Neural progenitor cell (in vitro differentiated cells): ENCODE data around the gene EHBP1. TPM values are rescaled to one million over a fixed set of nuclear protein-coding genes. Genes with fewer than 3 reads are reported as not detected.

Experiments
- DNase-seq: peaks from one replicate; pipeline ENCODE4 v3.0.0-alpha.2; 2016; ENCODE audit warnings: low spot score
- H2AFZ ChIP-seq: fragments of 200-600 bp; sonication (generic); replicated peaks from 2 replicates; pipeline ENCODE4 v1.6.1; 2016; ENCODE audit warnings: antibody characterized with exemption
- H3F3A ChIP-seq: fragments of 200-600 bp; sonication (generic); 2 replicates; pipeline ENCODE4 v1.6.1; 2016; ENCODE audit warnings: antibody characterized with exemption, low read depth
- H3K27ac ChIP-seq: fragments of 200-600 bp; sonication (generic); 2 replicates; pipeline ENCODE4 v1.5.1; 2016; ENCODE audit warnings: mild to moderate bottlenecking
- H3K27me3 ChIP-seq: fragments of 200-600 bp; sonication (generic); 2 replicates; pipeline ENCODE4 v1.6.1; 2016; ENCODE audit warnings: mild to moderate bottlenecking, moderate library complexity
- H3K36me3 ChIP-seq: fragments of 200-600 bp; sonication (generic); 2 replicates; pipeline ENCODE4 v1.5.1; 2016
- H3K4me1 ChIP-seq: fragments of 200-600 bp; sonication (generic); 2 replicates; pipeline ENCODE4 v1.6.1; 2016; ENCODE audit warnings: mixed run types
- H3K4me2 ChIP-seq: fragments of 200-600 bp; sonication (generic); 2 replicates; pipeline ENCODE4 v1.6.1; 2016
- H3K4me3 ChIP-seq: fragments of 200-600 bp; sonication (generic); 2 replicates; pipeline ENCODE4 v1.5.1; 2016
- H3K79me2 ChIP-seq: fragments of 200-600 bp; sonication (generic); 2 replicates; pipeline ENCODE4 v1.6.1; 2016; ENCODE audit warnings: low read depth
- H3K9ac ChIP-seq: fragments of 200-600 bp; sonication (generic); 2 replicates; pipeline ENCODE4 v1.6.1; 2016
- H3K9me3 ChIP-seq: fragments of 200-600 bp; sonication (generic); 2 replicates; pipeline ENCODE4 v1.5.1; 2016; ENCODE audit warnings: low read depth
- H4K20me1 ChIP-seq: fragments of 200-600 bp; sonication (generic); 2 replicates; pipeline ENCODE4 v1.6.1; 2016; ENCODE audit warnings: low read depth
- H3K27ac Mint-ChIP-seq: 3 replicates; pipeline ENCODE4 v1.8.0; 2021; ENCODE audit warnings: mixed read lengths
- H3K27me3 Mint-ChIP-seq: 2 replicates; pipeline ENCODE4 v1.8.0; 2022; ENCODE audit warnings: low read depth, mild to moderate bottlenecking, inconsistent platforms, moderate library complexity, mixed read lengths; ENCODE audit not compliant: insufficient read depth
- H3K36me3 Mint-ChIP-seq: 3 replicates; pipeline ENCODE4 v1.8.0; 2021; ENCODE audit warnings: mixed read lengths
- H3K4me1 Mint-ChIP-seq: 3 replicates; pipeline ENCODE4 v1.8.0; 2021; ENCODE audit warnings: mixed read lengths
- H3K4me3 Mint-ChIP-seq: 3 replicates; pipeline ENCODE4 v1.8.0; 2021; ENCODE audit warnings: mild to moderate bottlenecking, moderate library complexity, mixed read lengths
- H3K9me3 Mint-ChIP-seq: 3 replicates; pipeline ENCODE4 v1.8.0; 2020; ENCODE audit warnings: mixed read lengths
- CTCF ChIP-seq: fragments of 200-600 bp; sonication (generic); IDR thresholded peaks from 2 replicates; pipeline ENCODE4 v1.5.1; 2017; ENCODE audit warnings: antibody characterized with exemption, mild to moderate bottlenecking
- EZH2 ChIP-seq: fragments of 200-600 bp; sonication (generic); IDR thresholded peaks from 2 replicates; pipeline ENCODE4 v1.6.1; 2017; ENCODE audit warnings: antibody characterized with exemption, mild to moderate bottlenecking, moderate library complexity
- EZH2phosphoT487 ChIP-seq: fragments of 200-600 bp; sonication (generic); IDR thresholded peaks from 2 replicates; pipeline ENCODE4 v1.6.1; 2017; ENCODE audit warnings: antibody characterized with exemption
- total RNA-seq: library from RNA; depleted of rRNA; stranded (reverse); fragments of >200 nt; gene quantifications from 2 replicates; pipeline ENCODE4 v1.2.3, GENCODE V29; 2015; ENCODE audit warnings: low replicate concordance

The EHBP1 gene
- total RNA-seq, 1 donor from 2014 or later: 65.8 TPM

- no peaks in the 10 kb centered on the region for H3K27me3 ChIP-seq
- Mint-ChIP-seq H3K4me3 (no peak overlapping the region), H3K27ac (no peak overlapping the region), H3K9me3 (peaks cover 5% of the 10 kb centered on the region), H3K4me1 (no peaks in the 10 kb centered on the region), H3K36me3 (peaks cover 10% of the 10 kb centered on the region), H3K27me3 (no peaks in the 10 kb centered on the region)
- no peak overlapping the region for H3K9ac ChIP-seq
- H3K4me3 ChIP-seq: no peak overlapping the region
- no peak for TF ChIP-seq EZH2phosphoT487
- TF ChIP-seq CTCF: peak; percentile 25
- H3F3A ChIP-seq: no peaks in the 10 kb centered on the region
- H3K4me1 ChIP-seq: no peaks in the 10 kb centered on the region
- H3K4me2 ChIP-seq: no peak overlapping the region
- no peak overlapping the region for H3K27ac ChIP-seq
- no peak overlapping the region for H2AFZ ChIP-seq
- no peaks in the 10 kb centered on the region for H4K20me1 ChIP-seq
- H3K79me2 ChIP-seq: peaks cover 2% of the 10 kb centered on the region
- peak; percentile 13 for DNase-seq
- no peaks in the 10 kb centered on the region for H3K9me3 ChIP-seq
- no peaks in the 10 kb centered on the region for H3K36me3 ChIP-seq
These were observed 96.5 kb downstream of the EHBP1 start for GRCh38 chr2:62801814-62802523.

- H3K27me3 Mint-ChIP-seq: no peaks in the 10 kb centered on the region
- no peaks in the 10 kb centered on the region for H3K9me3 ChIP-seq
- no peaks in the 10 kb centered on the region for H3K4me1 Mint-ChIP-seq
- H3K9me3 Mint-ChIP-seq: peaks cover 11% of the 10 kb centered on the region
- no peaks in the 10 kb centered on the region for H3K27me3 ChIP-seq
- no peak overlapping the region for H3K4me2 ChIP-seq
- no peaks in the 10 kb centered on the region for H3K36me3 ChIP-seq
- peaks cover 2% of the 10 kb centered on the region for H3K79me2 ChIP-seq
- H3K4me3 ChIP-seq: no peak overlapping the region
- H3K36me3 Mint-ChIP-seq: peaks cover 20% of the 10 kb centered on the region
- no peaks in the 10 kb centered on the region for H3K4me1 ChIP-seq
- no peaks in the 10 kb centered on the region for H3F3A ChIP-seq
- no peak overlapping the region for H3K4me3 Mint-ChIP-seq
- TF ChIP-seq EZH2phosphoT487 (no peak), EZH2 (no peak), CTCF (no peak)
- no peak overlapping the region for H3K9ac ChIP-seq
- no peak overlapping the region for H3K27ac Mint-ChIP-seq
- H2AFZ ChIP-seq: no peak overlapping the region
- no peak for DNase-seq
- no peaks in the 10 kb centered on the region for H4K20me1 ChIP-seq
- no peak overlapping the region for H3K27ac ChIP-seq
These were observed 98.4 kb downstream of the EHBP1 start for GRCh38 chr2:62803961-62804360.

DNA sequence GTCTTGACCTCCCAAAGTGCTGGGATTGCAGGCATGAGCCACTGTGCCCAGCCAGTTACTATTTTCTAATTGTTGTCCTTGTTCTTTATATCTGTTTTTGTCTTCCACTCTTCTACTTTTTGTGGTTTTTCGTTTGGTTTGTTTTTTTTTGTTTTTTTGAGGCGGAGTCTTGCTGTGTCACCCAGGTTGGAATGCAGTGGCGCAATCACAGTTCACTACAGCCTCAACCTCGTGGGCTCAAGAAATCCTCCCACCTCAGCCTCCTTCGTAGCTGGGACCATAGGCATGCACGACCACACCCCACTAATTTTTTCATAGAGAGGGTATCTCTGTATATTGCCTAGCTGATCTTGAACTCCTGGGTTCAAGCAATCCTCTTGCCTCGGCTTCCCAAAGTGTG lies 100.7 kb downstream of the EHBP1 start:
- Histone ChIP-seq H3K79me2 (no peaks in the 10 kb centered on the region), H2AFZ (no peak overlapping the region)
- TF ChIP-seq CTCF: no peak
- TF ChIP-seq EZH2: no peak
- no peak for TF ChIP-seq EZH2phosphoT487

More for the DNA sequence above, 100.7 kb downstream of the EHBP1 start:
- peaks cover 22% of the 10 kb centered on the region for H3K36me3 Mint-ChIP-seq
- H3K4me3 Mint-ChIP-seq: no peak overlapping the region
- DNase-seq: no peak
- Histone ChIP-seq H3K4me3 (no peak overlapping the region), H3K27ac (no peak overlapping the region), H3K9ac (no peak overlapping the region), H4K20me1 (no peaks in the 10 kb centered on the region), H3K4me2 (no peak overlapping the region), H3K36me3 (no peaks in the 10 kb centered on the region), H3K27me3 (no peaks in the 10 kb centered on the region), H3F3A (no peaks in the 10 kb centered on the region), H3K9me3 (no peaks in the 10 kb centered on the region), H3K4me1 (no peaks in the 10 kb centered on the region)
- H3K27ac Mint-ChIP-seq: no peak overlapping the region
- H3K27me3 Mint-ChIP-seq: no peaks in the 10 kb centered on the region
- H3K4me1 Mint-ChIP-seq: no peaks in the 10 kb centered on the region
- peaks cover 11% of the 10 kb centered on the region for H3K9me3 Mint-ChIP-seq
